Subcutaneous adipose tissue (tissue), 4 donors: ENCODE results near the gene KMT5C. TPM values are rescaled to one million over a fixed set of nuclear protein-coding genes. Genes with fewer than 3 reads are reported as not detected.

ENCODE experiments used
- CTCF ChIP-seq: fragments of 450-650 bp; IDR thresholded peaks from one replicate; pipeline ENCODE4 v1.5.1; 2016; ENCODE audit warnings: low read depth, mild to moderate bottlenecking, control low read depth, antibody characterized with exemption, moderate library complexity
- total RNA-seq, 4 donors: library from RNA; depleted of rRNA; stranded (reverse); fragments of >200 nt; gene quantifications; one replicate each; pipeline ENCODE4 v1.1.0, GENCODE V29; 2016

KMT5C gene
- total RNA-seq, 4 donors from 2014 or later, result 7.0 to 24.1 (median 8.0) TPM

- no peak for TF ChIP-seq CTCF
Observed at GRCh38 chr19:55352040-55352439, 12.4 kb downstream of the KMT5C start.

- no peak for TF ChIP-seq CTCF
Observed at GRCh38 chr19:55352549-55353145, 13.0 kb downstream of the KMT5C start.

- TF ChIP-seq CTCF, result no peak
Observed at GRCh38 chr19:55353356-55353802, 13.7 kb downstream of the KMT5C start.

GRCh38 chr19:55353803-55354697 lies 14.4 kb downstream of the KMT5C start:
- no peak for TF ChIP-seq CTCF

GRCh38 chr19:55354698-55355212 lies 15.1 kb downstream of the KMT5C start, which contains the start of gene COX6B2:
COX6B2 (minus strand) TSS chr19:55354719; CDS start chr19:55354521, 198 bp downstream.
- no peak for TF ChIP-seq CTCF

- TF ChIP-seq CTCF, result no peak
Observed at GRCh38 chr19:55355213-55355821, 15.6 kb downstream of the KMT5C start.

- TF ChIP-seq CTCF, result no peak
Observed at GRCh38 chr19:55358493-55358892, 18.8 kb downstream of the KMT5C start.
